Endodermal cell (in vitro differentiated cells): Measurements from ENCODE around the gene APCDD1L. TPM values are rescaled to one million over a fixed set of nuclear protein-coding genes. Genes with fewer than 3 reads are reported as not detected.
A peak's percentile ranks its signal among the peaks of the same experiment; 100 is the strongest.

Source experiments
- DNase-seq: peaks from one replicate; pipeline ENCODE4 v3.0.0-alpha.2; 2017
- H3K27ac ChIP-seq: 2 replicates; pipeline ENCODE4 v1.5.1; 2013; ENCODE audit warnings: mild to moderate bottlenecking, low read depth, low read length, moderate library complexity
- H3K27me3 ChIP-seq: 2 replicates; pipeline ENCODE4 v1.6.1; 2013; ENCODE audit warnings: mild to moderate bottlenecking, low read length, moderate library complexity; ENCODE audit not compliant: insufficient read depth, control insufficient read depth, poor library complexity, severe bottlenecking
- H3K36me3 ChIP-seq: 2 replicates; pipeline ENCODE4 v1.7.0; 2013; ENCODE audit warnings: mild to moderate bottlenecking, low read length, moderate library complexity; ENCODE audit not compliant: control insufficient read depth, insufficient read depth
- H3K4me1 ChIP-seq: one replicate; pipeline ENCODE4 v1.7.0; 2013; ENCODE audit warnings: low read length; ENCODE audit not compliant: control insufficient read depth, insufficient read depth
- H3K4me3 ChIP-seq: 2 replicates; pipeline ENCODE4 v1.5.1; 2013; ENCODE audit warnings: mild to moderate bottlenecking, low read length, moderate library complexity
- H3K9ac ChIP-seq: 2 replicates; pipeline ENCODE4 v1.6.1; 2013; ENCODE audit warnings: mild to moderate bottlenecking, low read length, moderate library complexity; ENCODE audit not compliant: poor library complexity, severe bottlenecking; ENCODE audit errors: extremely low read depth
- H3K9me3 ChIP-seq: 2 replicates; pipeline ENCODE4 v1.6.1; 2013; ENCODE audit warnings: mild to moderate bottlenecking, low read length, moderate library complexity; ENCODE audit not compliant: control insufficient read depth
- H3K27ac Mint-ChIP-seq: 2 replicates; pipeline ENCODE4 v1.8.0; 2020; ENCODE audit warnings: mixed read lengths
- H3K27me3 Mint-ChIP-seq: 2 replicates; pipeline ENCODE4 v1.8.0; 2021; ENCODE audit warnings: mild to moderate bottlenecking, mixed read lengths; ENCODE audit not compliant: insufficient read depth
- H3K36me3 Mint-ChIP-seq: 2 replicates; pipeline ENCODE4 v1.8.0; 2020; ENCODE audit warnings: low read depth, mixed read lengths
- H3K4me1 Mint-ChIP-seq: 2 replicates; pipeline ENCODE4 v1.8.0; 2020; ENCODE audit warnings: mixed read lengths
- H3K4me3 Mint-ChIP-seq: 2 replicates; pipeline ENCODE4 v1.8.0; 2020; ENCODE audit warnings: mild to moderate bottlenecking, moderate library complexity, mixed read lengths
- H3K9me3 Mint-ChIP-seq: 2 replicates; pipeline ENCODE4 v1.8.0; 2020; ENCODE audit warnings: mild to moderate bottlenecking, mixed read lengths
- WGBS, 2 experiments: methylation state at CpG; one replicate each; pipeline versions ENCODE4 v1.1.5 to v1.1.7; 2013; ENCODE audit warnings: missing lambda C conversion rate in 2 of 2, mixed read lengths in 1 of 2; ENCODE audit not compliant: insufficient coverage in 1 of 2, insufficient read length in 1 of 2; 5-methylcytosine and 5-hydroxymethylcytosine counted together
- total RNA-seq, 2 donors: library from RNA; stranded (reverse); fragmentation: NEBNext Ultra II Directional in 1 of 2; extraction: Animal tissue kit (Norgen Biotek cat#: 25700) in 1 of 2; gene quantifications; 2 replicates in 1 of 2; 3 replicates in 1 of 2; pipeline ENCODE4 v1.2.1, GENCODE V29; 2021
- TF ChIP-seq, protein P1 (sequence below): fragments of 200-600 bp; sonication (generic); conservative IDR thresholded peaks from 2 replicates; pipeline ENCODE4 v1.5.0; 2021; ENCODE audit warnings: antibody characterized with exemption, mild to moderate bottlenecking

APCDD1L gene
- total RNA-seq, 2 donors from 2014 or later, result 6.4 TPM

DNA sequence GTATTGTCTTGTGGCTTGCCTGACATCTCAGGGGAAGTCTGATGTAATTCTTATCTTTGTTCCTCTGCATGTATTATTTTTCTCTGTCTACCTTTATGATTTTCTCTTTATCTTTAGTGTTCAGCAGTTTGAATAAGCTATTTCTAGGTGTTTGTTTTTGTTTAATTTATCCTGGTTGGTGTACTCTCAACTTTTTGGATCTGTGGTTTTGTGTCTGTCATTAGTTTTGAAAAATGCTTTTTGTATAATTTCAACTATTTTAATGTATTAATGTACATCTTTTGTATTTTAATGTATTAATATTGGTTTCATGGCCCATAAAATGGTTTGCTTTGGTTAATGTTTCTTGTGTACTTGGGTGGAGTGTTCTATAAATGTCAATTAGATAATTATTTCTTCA is 15.9 kb upstream of the APCDD1L start:
- no peaks in the 10 kb centered on the region for H3K4me1 ChIP-seq
- no peak overlapping the region for H3K27ac ChIP-seq
- Mint-ChIP-seq H3K27ac (no peak overlapping the region), H3K27me3 (peaks cover 2% of the 10 kb centered on the region), H3K4me3 (no peak overlapping the region), H3K36me3 (peaks cover 53% of the 10 kb centered on the region), H3K4me1 (no peaks in the 10 kb centered on the region), H3K9me3 (peaks cover 66% of the 10 kb centered on the region)
- H3K9me3 ChIP-seq, result peaks cover 63% of the 10 kb centered on the region
- peak overlapping the region; percentile 19 for H3K4me3 ChIP-seq
- H3K27me3 ChIP-seq, result no peaks in the 10 kb centered on the region
- TF ChIP-seq, protein P1, sequence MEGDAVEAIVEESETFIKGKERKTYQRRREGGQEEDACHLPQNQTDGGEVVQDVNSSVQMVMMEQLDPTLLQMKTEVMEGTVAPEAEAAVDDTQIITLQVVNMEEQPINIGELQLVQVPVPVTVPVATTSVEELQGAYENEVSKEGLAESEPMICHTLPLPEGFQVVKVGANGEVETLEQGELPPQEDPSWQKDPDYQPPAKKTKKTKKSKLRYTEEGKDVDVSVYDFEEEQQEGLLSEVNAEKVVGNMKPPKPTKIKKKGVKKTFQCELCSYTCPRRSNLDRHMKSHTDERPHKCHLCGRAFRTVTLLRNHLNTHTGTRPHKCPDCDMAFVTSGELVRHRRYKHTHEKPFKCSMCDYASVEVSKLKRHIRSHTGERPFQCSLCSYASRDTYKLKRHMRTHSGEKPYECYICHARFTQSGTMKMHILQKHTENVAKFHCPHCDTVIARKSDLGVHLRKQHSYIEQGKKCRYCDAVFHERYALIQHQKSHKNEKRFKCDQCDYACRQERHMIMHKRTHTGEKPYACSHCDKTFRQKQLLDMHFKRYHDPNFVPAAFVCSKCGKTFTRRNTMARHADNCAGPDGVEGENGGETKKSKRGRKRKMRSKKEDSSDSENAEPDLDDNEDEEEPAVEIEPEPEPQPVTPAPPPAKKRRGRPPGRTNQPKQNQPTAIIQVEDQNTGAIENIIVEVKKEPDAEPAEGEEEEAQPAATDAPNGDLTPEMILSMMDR, result no peak
- no peak overlapping the region for H3K9ac ChIP-seq
- no peaks in the 10 kb centered on the region for H3K36me3 ChIP-seq
- DNase-seq, result no peak

GRCh38 chr20:58528412-58528811 is 13.2 kb upstream of the APCDD1L start:
- H3K36me3 Mint-ChIP-seq, result peaks cover 54% of the 10 kb centered on the region
- no CpG with 5 or more reads among the region's 1 CpG for WGBS, 2 experiments
- peaks cover 83% of the 10 kb centered on the region for H3K9me3 ChIP-seq

GRCh38 chr20:58526411-58526810 is 11.2 kb upstream of the APCDD1L start:
- H3K9me3 Mint-ChIP-seq, result peaks cover 68% of the 10 kb centered on the region
- H3K4me3 Mint-ChIP-seq, result no peak overlapping the region
- peak overlapping the region; percentile 47 for H3K4me3 ChIP-seq
- no peak overlapping the region for H3K27ac Mint-ChIP-seq
- peaks cover 8% of the 10 kb centered on the region for H3K4me1 ChIP-seq
- H3K27ac ChIP-seq, result no peak overlapping the region
- no peaks in the 10 kb centered on the region for H3K36me3 ChIP-seq
- WGBS, 2 experiments, result 74 to 100% methylated on average over 1 to 3 of the region's 3 CpGs
- DNase-seq, result no peak
- peaks cover 41% of the 10 kb centered on the region for H3K36me3 Mint-ChIP-seq
- TF ChIP-seq, protein P1, result no peak
- no peaks in the 10 kb centered on the region for H3K27me3 Mint-ChIP-seq
- H3K9ac ChIP-seq, result no peak overlapping the region
- peaks cover 68% of the 10 kb centered on the region for H3K9me3 ChIP-seq
- H3K4me1 Mint-ChIP-seq, result peaks cover 28% of the 10 kb centered on the region
- no peaks in the 10 kb centered on the region for H3K27me3 ChIP-seq

More at GRCh38 chr20:58528412-58528811, 13.2 kb upstream of the APCDD1L start:
- H3K4me3 ChIP-seq, result no peak overlapping the region
- H3K36me3 ChIP-seq, result no peaks in the 10 kb centered on the region
- H3K27me3 ChIP-seq, result no peaks in the 10 kb centered on the region
- H3K9ac ChIP-seq, result no peak overlapping the region
- no peaks in the 10 kb centered on the region for H3K4me1 ChIP-seq
- Mint-ChIP-seq H3K4me3 (no peak overlapping the region), H3K4me1 (peaks cover 11% of the 10 kb centered on the region), H3K9me3 (peaks cover 82% of the 10 kb centered on the region), H3K27ac (no peak overlapping the region), H3K27me3 (no peaks in the 10 kb centered on the region)
- no peak overlapping the region for H3K27ac ChIP-seq
- TF ChIP-seq, protein P1, result no peak
- no peak for DNase-seq
